Astrocyte (in vitro differentiated cells and primary cell): ENCODE results near the gene BANP. TPM values are rescaled to one million over a fixed set of nuclear protein-coding genes. Genes with fewer than 3 reads are reported as not detected.
"Not testable (repeated sequence)": the region's sequence is repeated elsewhere in the genome, so short reads cannot be mapped to it uniquely, and the experiment has no call there.

Experiments
- DNase-seq: peaks from one replicate; pipeline ENCODE4 v3.0.0-alpha.2; 2010; ENCODE audit warnings: low read depth
- FAIRE-seq: peaks from 2 replicates; lab custom pipeline; 2011; peaks lifted over from hg19 to GRCh38; lab: Jason Lieb, UNC
- H2AFZ ChIP-seq: 2 replicates; pipeline ENCODE4 v1.6.0; 2012; ENCODE audit warnings: low read depth, low read length, inconsistent platforms
- H3K27ac ChIP-seq: 2 replicates; pipeline ENCODE4 v1.5.1; 2011; ENCODE audit warnings: low read depth, low read length, inconsistent platforms
- H3K27me3 ChIP-seq: 2 replicates; pipeline ENCODE4 v1.6.0; 2011; ENCODE audit warnings: low read length, inconsistent platforms; ENCODE audit not compliant: insufficient read depth
- H3K36me3 ChIP-seq: 2 replicates; pipeline ENCODE4 v1.5.1; 2011; ENCODE audit warnings: low read length, inconsistent platforms; ENCODE audit not compliant: insufficient read depth
- H3K4me1 ChIP-seq: 2 replicates; pipeline ENCODE4 v1.5.1; 2011; ENCODE audit warnings: low read length, inconsistent platforms; ENCODE audit not compliant: insufficient read depth
- H3K4me2 ChIP-seq: 2 replicates; pipeline ENCODE4 v1.6.0; 2012; ENCODE audit warnings: low read length, inconsistent platforms
- H3K4me3 ChIP-seq: 2 replicates; pipeline ENCODE4 v1.5.1; 2011; ENCODE audit warnings: low read depth, mild to moderate bottlenecking, low read length, inconsistent platforms; ENCODE audit not compliant: insufficient read depth
- H3K79me2 ChIP-seq: 2 replicates; pipeline ENCODE4 v1.6.0; 2012; ENCODE audit warnings: mild to moderate bottlenecking, low read length, inconsistent platforms; ENCODE audit not compliant: insufficient read depth
- H3K9ac ChIP-seq: 2 replicates; pipeline ENCODE4 v1.6.0; 2012; ENCODE audit warnings: mild to moderate bottlenecking, low read length, inconsistent platforms
- H3K9me3 ChIP-seq: 2 replicates; pipeline ENCODE4 v1.5.1; 2012; ENCODE audit warnings: low read depth, mild to moderate bottlenecking, low read length, inconsistent platforms; ENCODE audit not compliant: insufficient read depth
- H4K20me1 ChIP-seq: 2 replicates; pipeline ENCODE4 v1.6.0; 2012; ENCODE audit warnings: low read length, inconsistent platforms; ENCODE audit not compliant: insufficient read depth
- H3K27ac Mint-ChIP-seq: one replicate; pipeline ENCODE4 v1.8.0; 2021; ENCODE audit warnings: mild to moderate bottlenecking, mixed read lengths; ENCODE audit not compliant: unreplicated experiment
- H3K27me3 Mint-ChIP-seq: one replicate; pipeline ENCODE4 v1.8.0; 2021; ENCODE audit warnings: low read depth, mixed read lengths; ENCODE audit not compliant: unreplicated experiment
- H3K36me3 Mint-ChIP-seq: one replicate; pipeline ENCODE4 v1.8.0; 2021; ENCODE audit warnings: low read depth, mixed read lengths; ENCODE audit not compliant: unreplicated experiment
- H3K4me1 Mint-ChIP-seq: one replicate; pipeline ENCODE4 v1.8.0; 2021; ENCODE audit warnings: low read depth, mixed read lengths; ENCODE audit not compliant: unreplicated experiment
- H3K4me3 Mint-ChIP-seq: one replicate; pipeline ENCODE4 v1.8.0; 2021; ENCODE audit warnings: mild to moderate bottlenecking, moderate library complexity, mixed read lengths; ENCODE audit not compliant: unreplicated experiment
- H3K9me3 Mint-ChIP-seq: one replicate; pipeline ENCODE4 v1.8.0; 2021; ENCODE audit warnings: mild to moderate bottlenecking, mixed read lengths; ENCODE audit not compliant: unreplicated experiment
- EZH2 ChIP-seq: IDR thresholded peaks from 2 replicates; pipeline ENCODE4 v1.6.1; 2012; ENCODE audit warnings: mild to moderate bottlenecking, low read length, inconsistent platforms; ENCODE audit not compliant: insufficient read depth
- total RNA-seq: library from RNA; stranded (reverse); gene quantifications from 2 replicates; pipeline ENCODE4 v1.2.1, GENCODE V29; 2021
- TF ChIP-seq, protein P1 (sequence below): IDR thresholded peaks from 2 replicates; pipeline ENCODE4 v1.5.1; 2011; ENCODE audit warnings: low read depth, mild to moderate bottlenecking, inconsistent platforms, low read length, moderate library complexity; ENCODE audit not compliant: insufficient read depth

BANP gene
- total RNA-seq, 1 donor from 2014 or later = 28.9 TPM

DNA sequence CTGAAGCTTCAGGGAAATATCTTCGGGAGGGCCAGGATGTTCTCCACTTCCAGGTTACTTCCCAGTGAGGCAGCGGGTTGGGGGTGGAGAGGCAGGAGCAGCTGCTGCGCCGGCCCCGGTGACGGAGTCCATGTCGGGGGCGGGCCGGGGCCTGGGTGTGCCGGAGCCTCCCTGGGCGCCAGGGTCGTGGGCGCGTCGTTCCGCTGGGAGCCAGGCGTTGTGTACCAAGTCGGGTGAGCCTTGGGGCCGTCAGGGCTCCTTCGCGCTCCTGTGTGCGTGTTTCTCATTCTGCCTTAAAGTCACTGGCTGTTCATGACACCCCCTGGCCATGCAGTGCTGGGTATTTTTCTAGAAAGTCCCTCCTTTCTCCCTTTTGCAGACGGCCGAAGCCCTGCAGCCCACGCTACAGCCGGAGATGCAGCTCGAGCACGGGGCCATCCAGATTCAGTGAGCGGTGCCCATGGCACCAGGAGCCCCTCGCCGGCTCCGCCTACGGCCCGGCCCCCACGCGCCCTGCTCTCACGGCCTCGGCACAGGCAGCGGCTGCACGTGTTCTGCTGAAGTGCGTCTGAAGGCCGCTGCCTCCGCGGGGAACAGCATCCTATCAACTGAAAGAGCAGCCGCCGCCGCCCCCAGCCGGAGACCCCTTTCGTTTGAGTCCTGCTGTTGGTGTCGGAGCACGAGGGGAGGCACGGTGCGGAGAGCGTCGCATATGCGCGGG is 125.1 kb downstream of the BANP start:
- no peaks in the 10 kb centered on the region for H3K27me3 ChIP-seq
- no peaks in the 10 kb centered on the region for H3K9me3 ChIP-seq
- H3K36me3 Mint-ChIP-seq = peaks cover 19% of the 10 kb centered on the region
- H3K79me2 ChIP-seq = no peaks in the 10 kb centered on the region
- no peak overlapping the region for H2AFZ ChIP-seq
- no peak overlapping the region for H3K4me3 ChIP-seq
- H3K27ac Mint-ChIP-seq = no peak overlapping the region
- H3K4me1 Mint-ChIP-seq = no peaks in the 10 kb centered on the region
- no peak overlapping the region for H3K9ac ChIP-seq
- H3K9me3 Mint-ChIP-seq = peaks cover 4% of the 10 kb centered on the region
- no peaks in the 10 kb centered on the region for H4K20me1 ChIP-seq
- no peak overlapping the region for H3K4me2 ChIP-seq
- H3K4me3 Mint-ChIP-seq = no peak overlapping the region
- DNase-seq (no peak), FAIRE-seq (no peak)
- no peaks in the 10 kb centered on the region for H3K27me3 Mint-ChIP-seq
- no peak for TF ChIP-seq EZH2
- TF ChIP-seq, protein P1, sequence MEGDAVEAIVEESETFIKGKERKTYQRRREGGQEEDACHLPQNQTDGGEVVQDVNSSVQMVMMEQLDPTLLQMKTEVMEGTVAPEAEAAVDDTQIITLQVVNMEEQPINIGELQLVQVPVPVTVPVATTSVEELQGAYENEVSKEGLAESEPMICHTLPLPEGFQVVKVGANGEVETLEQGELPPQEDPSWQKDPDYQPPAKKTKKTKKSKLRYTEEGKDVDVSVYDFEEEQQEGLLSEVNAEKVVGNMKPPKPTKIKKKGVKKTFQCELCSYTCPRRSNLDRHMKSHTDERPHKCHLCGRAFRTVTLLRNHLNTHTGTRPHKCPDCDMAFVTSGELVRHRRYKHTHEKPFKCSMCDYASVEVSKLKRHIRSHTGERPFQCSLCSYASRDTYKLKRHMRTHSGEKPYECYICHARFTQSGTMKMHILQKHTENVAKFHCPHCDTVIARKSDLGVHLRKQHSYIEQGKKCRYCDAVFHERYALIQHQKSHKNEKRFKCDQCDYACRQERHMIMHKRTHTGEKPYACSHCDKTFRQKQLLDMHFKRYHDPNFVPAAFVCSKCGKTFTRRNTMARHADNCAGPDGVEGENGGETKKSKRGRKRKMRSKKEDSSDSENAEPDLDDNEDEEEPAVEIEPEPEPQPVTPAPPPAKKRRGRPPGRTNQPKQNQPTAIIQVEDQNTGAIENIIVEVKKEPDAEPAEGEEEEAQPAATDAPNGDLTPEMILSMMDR = no peak
- no peaks in the 10 kb centered on the region for H3K4me1 ChIP-seq
- H3K36me3 ChIP-seq = no peaks in the 10 kb centered on the region
- H3K27ac ChIP-seq = no peak overlapping the region

GRCh38 chr16:88076932-88077320 is 125.7 kb downstream of the BANP start:
- not testable (repeated sequence) for H3K4me1 Mint-ChIP-seq, H3K4me3 ChIP-seq, H3K27me3 Mint-ChIP-seq, H3K9me3 ChIP-seq, H2AFZ ChIP-seq, H3K79me2 ChIP-seq, H4K20me1 ChIP-seq, H3K4me2 ChIP-seq, H3K9ac ChIP-seq, H3K4me3 Mint-ChIP-seq, H3K27me3 ChIP-seq, H3K27ac Mint-ChIP-seq, DNase-seq, H3K27ac ChIP-seq, H3K36me3 ChIP-seq, FAIRE-seq, H3K9me3 Mint-ChIP-seq, H3K4me1 ChIP-seq
- H3K36me3 Mint-ChIP-seq = peaks cover 17% of the 10 kb centered on the region

GRCh38 chr16:88077328-88078108 is 126.3 kb downstream of the BANP start:
- H4K20me1 ChIP-seq = no peaks in the 10 kb centered on the region
- H3K36me3 ChIP-seq = no peaks in the 10 kb centered on the region
- Mint-ChIP-seq H3K27me3 (no peaks in the 10 kb centered on the region), H3K4me1 (no peaks in the 10 kb centered on the region), H3K9me3 (peaks cover 4% of the 10 kb centered on the region), H3K27ac (no peak overlapping the region), H3K4me3 (no peak overlapping the region), H3K36me3 (peaks cover 20% of the 10 kb centered on the region)
- no peaks in the 10 kb centered on the region for H3K79me2 ChIP-seq
- H2AFZ ChIP-seq = no peak overlapping the region
- H3K9ac ChIP-seq = no peak overlapping the region
- H3K9me3 ChIP-seq = no peaks in the 10 kb centered on the region
- no peak for DNase-seq
- TF ChIP-seq, protein P1 = no peak
- no peak for TF ChIP-seq EZH2
- FAIRE-seq = no peak
- no peaks in the 10 kb centered on the region for H3K4me1 ChIP-seq
- no peak overlapping the region for H3K4me3 ChIP-seq
- no peaks in the 10 kb centered on the region for H3K27me3 ChIP-seq
- H3K27ac ChIP-seq = no peak overlapping the region
- H3K4me2 ChIP-seq = no peak overlapping the region
